ENCODE data around the gene CCDC85B. TPM values are rescaled to one million over a fixed set of nuclear protein-coding genes. Genes with fewer than 3 reads are reported as not detected.

CCDC85B gene
- total and polyA plus RNA-seq, 12 donors = 0.16 to 162 (median 58.4) TPM

DNA sequence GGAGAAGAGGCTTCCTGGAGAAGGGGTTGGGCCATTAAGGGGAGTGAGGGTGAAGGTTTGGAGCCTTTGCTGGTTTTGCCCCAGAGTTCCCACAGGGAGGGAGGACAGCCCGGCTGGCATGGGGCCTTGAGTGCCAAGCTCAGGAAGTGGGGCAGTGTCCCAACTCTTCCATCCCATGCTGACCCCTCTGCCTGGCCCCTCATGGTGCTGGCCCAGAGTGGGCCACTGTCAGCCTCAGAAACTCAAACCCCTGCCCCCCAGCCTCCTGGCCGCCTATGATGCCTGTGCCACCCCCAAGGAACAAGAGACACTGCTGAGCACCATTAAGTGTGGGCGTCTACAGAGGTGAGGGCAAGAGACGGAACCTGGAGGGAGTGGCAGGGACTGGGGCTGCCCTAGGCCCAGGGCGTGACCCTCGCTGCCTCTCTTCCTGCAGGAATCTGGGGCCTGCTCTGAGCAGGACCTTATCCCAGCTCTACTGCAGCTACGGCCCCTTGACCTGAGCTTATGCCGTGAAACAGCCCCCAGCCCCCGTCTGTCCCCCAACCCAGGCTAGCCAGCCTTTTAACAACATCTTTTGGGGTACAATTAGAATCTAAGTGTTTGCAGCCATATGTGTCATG is 24.8 kb upstream of the CCDC85B start:
- 84 to 88% (median 86%) methylated on average over 6 to 9 of the region's 9 CpGs for WGBS, 4 donors
- TF ChIP-seq POLR2A (IDR thresholded peaks at IDR 0.05) = no peak
- TF ChIP-seq, protein P1, sequence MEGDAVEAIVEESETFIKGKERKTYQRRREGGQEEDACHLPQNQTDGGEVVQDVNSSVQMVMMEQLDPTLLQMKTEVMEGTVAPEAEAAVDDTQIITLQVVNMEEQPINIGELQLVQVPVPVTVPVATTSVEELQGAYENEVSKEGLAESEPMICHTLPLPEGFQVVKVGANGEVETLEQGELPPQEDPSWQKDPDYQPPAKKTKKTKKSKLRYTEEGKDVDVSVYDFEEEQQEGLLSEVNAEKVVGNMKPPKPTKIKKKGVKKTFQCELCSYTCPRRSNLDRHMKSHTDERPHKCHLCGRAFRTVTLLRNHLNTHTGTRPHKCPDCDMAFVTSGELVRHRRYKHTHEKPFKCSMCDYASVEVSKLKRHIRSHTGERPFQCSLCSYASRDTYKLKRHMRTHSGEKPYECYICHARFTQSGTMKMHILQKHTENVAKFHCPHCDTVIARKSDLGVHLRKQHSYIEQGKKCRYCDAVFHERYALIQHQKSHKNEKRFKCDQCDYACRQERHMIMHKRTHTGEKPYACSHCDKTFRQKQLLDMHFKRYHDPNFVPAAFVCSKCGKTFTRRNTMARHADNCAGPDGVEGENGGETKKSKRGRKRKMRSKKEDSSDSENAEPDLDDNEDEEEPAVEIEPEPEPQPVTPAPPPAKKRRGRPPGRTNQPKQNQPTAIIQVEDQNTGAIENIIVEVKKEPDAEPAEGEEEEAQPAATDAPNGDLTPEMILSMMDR (IDR thresholded peaks at IDR 0.05) = no peak
- DNase-seq = peak in 2 of 7 donors; percentile 10 to 15

DNA sequence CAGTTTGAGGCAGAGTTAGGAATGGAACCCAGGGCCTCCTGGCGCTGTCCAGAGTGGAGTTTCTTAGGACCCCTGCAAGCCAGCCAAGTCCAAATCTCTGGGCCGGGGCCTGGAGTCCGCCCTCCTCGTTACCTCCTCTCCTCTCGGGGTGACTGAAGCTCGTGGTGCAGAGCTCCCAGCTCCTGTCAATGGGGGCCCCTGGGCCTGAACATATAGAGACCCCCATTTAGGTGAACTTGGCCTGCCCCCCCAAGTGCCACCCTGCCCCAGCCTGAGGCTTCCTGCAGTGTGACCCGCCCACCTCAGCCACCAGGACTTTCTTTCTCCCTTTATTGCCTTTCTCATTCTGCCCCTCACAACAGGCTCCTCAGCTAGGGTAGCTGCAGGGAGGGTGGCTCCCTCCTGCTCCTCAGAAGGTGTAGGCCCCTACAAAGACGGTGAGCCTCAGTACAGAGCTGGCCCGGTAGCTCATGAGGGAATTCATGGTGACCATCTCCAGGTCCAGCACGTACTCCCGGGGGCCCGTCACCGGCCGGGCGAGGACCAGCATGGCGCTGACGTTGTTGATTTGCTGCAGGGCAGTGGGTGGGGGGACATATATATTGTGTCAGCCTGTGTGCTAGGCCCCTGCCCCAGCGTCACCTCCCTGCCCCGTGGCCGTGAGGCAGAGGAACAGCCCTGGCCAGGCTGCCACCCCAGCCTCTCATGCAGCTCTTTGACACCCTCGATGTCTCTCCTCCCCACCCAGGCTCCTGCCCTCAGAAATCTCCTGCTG is 23.8 kb upstream of the CCDC85B start:
- H3K4me1 ChIP-seq (replicated peaks in 1 of 2) = peaks cover under 1 to 12% of the 10 kb centered on the region in 2 donors
- WGBS, 4 donors = 85 to 90% (median 88%) methylated on average over 11 to 21 of the region's 21 CpGs
- H3K9me3 ChIP-seq (replicated peaks in 1 of 3) = no peaks in the 10 kb centered on the region
- intact Hi-C loops (cut with DNase I) = no loop called here
- peaks cover 0 to 70% of the 10 kb centered on the region in 2 donors for H3K36me3 ChIP-seq (replicated peaks in 1 of 2)
- H3K27ac ChIP-seq = no peak overlapping the region
- H3K27me3 ChIP-seq = no peaks in the 10 kb centered on the region
- TF ChIP-seq, protein P1 (IDR thresholded peaks at IDR 0.05) = no peak
- TF ChIP-seq POLR2A (IDR thresholded peaks at IDR 0.05) = no peak
- H3K4me3 ChIP-seq = no peak overlapping the region
- DNase-seq = peak in 2 of 7 donors; percentile 7 to 16

More for the DNA sequence above, 24.8 kb upstream of the CCDC85B start:
- H3K27me3 ChIP-seq = no peaks in the 10 kb centered on the region
- intact Hi-C loops (cut with DNase I) = no loop called here
- peaks cover 8 to 12% of the 10 kb centered on the region in 2 donors for H3K4me1 ChIP-seq (replicated peaks in 1 of 2)
- H3K36me3 ChIP-seq (replicated peaks in 1 of 2) = peaks cover 0 to 70% of the 10 kb centered on the region in 2 donors
- no peak overlapping the region for H3K4me3 ChIP-seq
- H3K9me3 ChIP-seq (replicated peaks in 1 of 3) = no peaks in the 10 kb centered on the region
- H3K27ac ChIP-seq = no peak overlapping the region

DNA sequence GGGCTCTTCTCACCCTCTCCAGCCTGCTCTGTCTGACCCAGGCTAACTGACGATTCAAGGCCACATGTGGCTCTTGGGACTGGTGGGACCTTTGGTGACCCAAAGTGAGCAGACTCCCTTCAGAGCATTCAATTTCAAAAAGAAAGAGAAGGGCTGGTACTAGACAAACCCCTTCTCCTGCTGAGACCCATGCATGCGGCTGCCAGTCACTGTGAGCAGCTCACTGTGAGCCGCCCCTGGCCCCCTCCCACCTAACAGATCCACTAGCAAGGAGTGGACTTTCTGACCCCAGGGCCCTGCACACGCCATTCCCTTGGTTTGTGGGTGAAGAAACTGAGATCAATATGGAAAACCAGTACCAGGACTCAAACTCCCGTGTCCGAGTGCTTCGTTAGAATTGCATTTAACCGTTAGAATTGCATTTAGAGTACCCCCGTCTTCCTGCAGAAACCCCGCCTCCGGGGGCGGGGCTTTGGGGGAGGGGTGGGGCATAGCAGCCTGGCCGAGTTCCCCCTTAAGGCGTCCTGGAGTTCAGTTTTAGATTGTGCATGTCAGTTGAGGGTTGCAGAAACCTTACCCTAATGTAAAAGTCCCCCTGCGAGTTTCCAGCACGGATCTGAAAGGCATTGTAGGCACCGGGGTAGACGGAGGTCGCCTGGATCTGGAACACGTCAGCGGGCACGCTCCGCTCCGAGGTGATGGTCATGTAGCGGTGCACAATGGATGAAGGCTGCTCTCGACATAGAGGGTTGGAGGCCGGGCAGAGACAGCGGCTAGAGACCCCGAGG is 23.0 kb upstream of the CCDC85B start:
- Histone ChIP-seq H3K4me3 (no peak overlapping the region), H3K27ac (no peak overlapping the region), H3K36me3 (replicated peaks in 1 of 2) (peaks cover 0 to 65% of the 10 kb centered on the region in 2 donors), H3K4me1 (replicated peaks in 1 of 2) (peaks cover 0 to 17% of the 10 kb centered on the region in 2 donors), H3K27me3 (no peaks in the 10 kb centered on the region), H3K9me3 (replicated peaks in 1 of 3) (no peaks in the 10 kb centered on the region)
- intact Hi-C loops (cut with DNase I) = no loop called here
- WGBS, 4 donors = 59 to 66% (median 62%) methylated on average over 23 to 29 of the region's 29 CpGs
- DNase-seq = peak in 2 of 7 donors; percentile 6 to 10
- TF ChIP-seq POLR2A (IDR thresholded peaks at IDR 0.05) = no peak
- TF ChIP-seq, protein P1 (IDR thresholded peaks at IDR 0.05) = no peak

Data from adrenal gland (tissue), 12 donors.